H9 (cell line): ENCODE data around the gene NFKB2. TPM values are rescaled to one million over a fixed set of nuclear protein-coding genes. Genes with fewer than 3 reads are reported as not detected.

Experiments used
- DNase-seq: peaks from one replicate; pipeline ENCODE4 v3.0.0-alpha.2; 2017
- H2AFZ ChIP-seq: one replicate; pipeline ENCODE4 v1.6.1; 2013; ENCODE audit warnings: mild to moderate bottlenecking, low read length, control low read depth, moderate library complexity
- H2AK5ac ChIP-seq: 2 replicates; pipeline ENCODE4 v1.6.1; 2013; ENCODE audit warnings: low read length, control low read depth, mixed read lengths; ENCODE audit not compliant: insufficient read length
- H2BK120ac ChIP-seq: one replicate; pipeline ENCODE4 v1.6.1; 2013; ENCODE audit warnings: low read depth, mild to moderate bottlenecking, low read length, control low read depth, inconsistent platforms; ENCODE audit not compliant: poor library complexity, severe bottlenecking
- H2BK12ac ChIP-seq: 2 replicates; pipeline ENCODE4 v1.6.1; 2013; ENCODE audit warnings: low read length, control low read depth, mixed read lengths, low read depth; ENCODE audit not compliant: insufficient read length
- H2BK15ac ChIP-seq: 2 replicates; pipeline ENCODE4 v1.6.1; 2013; ENCODE audit warnings: low read depth, low read length, control low read depth
- H2BK20ac ChIP-seq: one replicate; pipeline ENCODE4 v1.6.1; 2013; ENCODE audit warnings: low read depth, mild to moderate bottlenecking, low read length, control low read depth, inconsistent platforms; ENCODE audit not compliant: poor library complexity, severe bottlenecking
- H2BK5ac ChIP-seq: 2 replicates; pipeline ENCODE4 v1.6.1; 2013; ENCODE audit warnings: low read length, control low read depth, mixed read lengths; ENCODE audit not compliant: insufficient read length
- H3K14ac ChIP-seq: 2 replicates; pipeline ENCODE4 v1.6.1; 2013; ENCODE audit warnings: low read length, control low read depth; ENCODE audit not compliant: insufficient read depth
- H3K18ac ChIP-seq: 2 replicates; pipeline ENCODE4 v1.6.1; 2013; ENCODE audit warnings: low read depth, mild to moderate bottlenecking, mixed read lengths, low read length, control low read depth; ENCODE audit not compliant: insufficient read length
- H3K23ac ChIP-seq: 2 replicates; pipeline ENCODE4 v1.6.1; 2013; ENCODE audit warnings: low read length, control low read depth, mixed read lengths, low read depth; ENCODE audit not compliant: insufficient read length
- H3K23me2 ChIP-seq: 2 replicates; pipeline ENCODE4 v1.6.1; 2013; ENCODE audit warnings: low read depth, mild to moderate bottlenecking, mixed read lengths, low read length, control low read depth; ENCODE audit not compliant: insufficient read length, poor library complexity, severe bottlenecking
- H3K27ac ChIP-seq: 2 replicates; pipeline ENCODE4 v1.5.1; 2013; ENCODE audit warnings: low read length, control low read depth, mixed read lengths, low read depth; ENCODE audit not compliant: insufficient read length
- H3K27me3 ChIP-seq: 2 replicates; pipeline ENCODE4 v1.6.1; 2013; ENCODE audit warnings: low read length, control low read depth, inconsistent platforms; ENCODE audit not compliant: insufficient read depth
- H3K4ac ChIP-seq: 2 replicates; pipeline ENCODE4 v1.6.1; 2013; ENCODE audit warnings: low read depth, mild to moderate bottlenecking, control low read depth, inconsistent platforms, low read length, moderate library complexity
- H3K4me1 ChIP-seq: 2 replicates; pipeline ENCODE4 v1.6.1; 2013; ENCODE audit warnings: low read length, control low read depth, inconsistent platforms; ENCODE audit not compliant: insufficient read depth
- H3K4me2 ChIP-seq: 2 replicates; pipeline ENCODE4 v1.6.1; 2013; ENCODE audit warnings: low read length, control low read depth, mixed read lengths; ENCODE audit not compliant: insufficient read length, insufficient read depth
- H3K56ac ChIP-seq: 2 replicates; pipeline ENCODE4 v1.6.1; 2013; ENCODE audit warnings: low read depth, mild to moderate bottlenecking, mixed read lengths, low read length, control low read depth; ENCODE audit not compliant: insufficient read length
- H3K79me1 ChIP-seq: 2 replicates; pipeline ENCODE4 v1.6.1; 2013; ENCODE audit warnings: low read depth, mild to moderate bottlenecking, moderate library complexity, low read length, control low read depth, inconsistent platforms; ENCODE audit not compliant: insufficient read depth, poor library complexity, severe bottlenecking
- H3K79me2 ChIP-seq: 2 replicates; pipeline ENCODE4 v1.6.1; 2013; ENCODE audit warnings: low read length, control low read depth, inconsistent platforms; ENCODE audit not compliant: insufficient read depth
- H3K9ac ChIP-seq: 2 replicates; pipeline ENCODE4 v1.6.1; 2013; ENCODE audit warnings: low read length, control low read depth, mixed read lengths; ENCODE audit not compliant: insufficient read length; ENCODE audit errors: extremely low read depth
- H3K9me3 ChIP-seq: one replicate; pipeline ENCODE4 v1.6.1; 2013; ENCODE audit warnings: low read depth, low read length, inconsistent platforms; ENCODE audit not compliant: control insufficient read depth
- H3T11ph ChIP-seq: one replicate; pipeline ENCODE4 v1.6.1; 2013; ENCODE audit warnings: mild to moderate bottlenecking, low read length, control low read depth, inconsistent platforms
- H4K20me1 ChIP-seq: one replicate; pipeline ENCODE4 v1.6.1; 2013; ENCODE audit not compliant: control insufficient read depth, insufficient read length, insufficient read depth
- H4K5ac ChIP-seq: 2 replicates; pipeline ENCODE4 v1.6.1; 2013; ENCODE audit warnings: low read depth, mild to moderate bottlenecking, mixed read lengths, low read length, control low read depth; ENCODE audit not compliant: insufficient read length
- H4K8ac ChIP-seq: replicated peaks from 2 replicates; pipeline ENCODE4 v1.6.1; 2013; ENCODE audit warnings: low read length, control low read depth, mixed read lengths, low read depth; ENCODE audit not compliant: insufficient read length
- H4K91ac ChIP-seq: 2 replicates; pipeline ENCODE4 v1.6.1; 2013; ENCODE audit warnings: low read depth, mild to moderate bottlenecking, moderate library complexity, mixed read lengths, low read length, control low read depth; ENCODE audit not compliant: insufficient read length
- H3K27ac Mint-ChIP-seq, 3 experiments: 2 replicates in 2 of 3; 3 replicates in 1 of 3; pipeline ENCODE4 v1.8.0; 2020 to 2021; ENCODE audit warnings: mixed read lengths in 3 of 3, mild to moderate bottlenecking in 1 of 3, moderate library complexity in 1 of 3
- H3K27me3 Mint-ChIP-seq: 2 replicates; pipeline ENCODE4 v1.8.0; 2021; ENCODE audit warnings: low read depth, mild to moderate bottlenecking, moderate library complexity, mixed read lengths
- H3K36me3 Mint-ChIP-seq, 3 experiments: 2 replicates in 2 of 3; 3 replicates in 1 of 3; pipeline ENCODE4 v1.8.0; 2020 to 2021; ENCODE audit warnings: low read depth in 3 of 3, mixed read lengths in 3 of 3; ENCODE audit not compliant: insufficient read depth in 1 of 3
- H3K4me1 Mint-ChIP-seq, 2 experiments: 2 replicates each; pipeline ENCODE4 v1.8.0; 2020; ENCODE audit warnings: mixed read lengths in 2 of 2
- H3K4me3 Mint-ChIP-seq, 2 experiments: 2 replicates in 1 of 2; 3 replicates in 1 of 2; pipeline ENCODE4 v1.8.0; 2020 to 2021; ENCODE audit warnings: mild to moderate bottlenecking in 2 of 2, mixed read lengths in 2 of 2, moderate library complexity in 1 of 2
- H3K9me3 Mint-ChIP-seq, 2 experiments: 2 replicates in 1 of 2; 3 replicates in 1 of 2; pipeline ENCODE4 v1.8.0; 2020; ENCODE audit warnings: mild to moderate bottlenecking in 2 of 2, mixed read lengths in 2 of 2, moderate library complexity in 1 of 2
- CTCF ChIP-seq: fragments of 200-600 bp; sonication (generic); conservative IDR thresholded peaks from 3 replicates; pipeline ENCODE4 v1.8.0; 2021; ENCODE audit warnings: antibody characterized with exemption, mild to moderate bottlenecking
- WGBS: extraction: QIAGEN DNeasy Blood & Tissue Kit; methylation state at CpG from one replicate; pipeline ENCODE4 v1.1.7; 2013; ENCODE audit warnings: missing lambda C conversion rate, low lambda C conversion rate, mixed read lengths; ENCODE audit not compliant: insufficient read length; ENCODE audit errors: extremely low coverage; 5-methylcytosine and 5-hydroxymethylcytosine counted together
- total RNA-seq: library from RNA; stranded (reverse); gene quantifications from 2 replicates; pipeline ENCODE4 v1.2.1, GENCODE V29; 2021

NFKB2 gene
- total RNA-seq, 1 experiment from 2014 or later: 23.7 TPM

GRCh38 chr10:102394801-102395399 is 605 bp upstream of the NFKB2 start:
- Histone ChIP-seq H4K8ac (no peak overlapping the region), H2AK5ac (no peak overlapping the region), H3K4me1 (no peaks in the 10 kb centered on the region), H2BK15ac (no peak overlapping the region), H3K4ac (no peak overlapping the region), H4K20me1 (peaks cover 4% of the 10 kb centered on the region), H3K79me1 (no peaks in the 10 kb centered on the region), H3K4me2 (peak overlapping the region; percentile 69), H3K9ac (no peak overlapping the region), H3K14ac (peak overlapping the region; percentile 2; the same call in 1 of the 2 replicates), H3K27ac (no peak overlapping the region), H4K91ac (no peak overlapping the region), H3K9me3 (no peaks in the 10 kb centered on the region), H3K23ac (no peak overlapping the region), H3T11ph (no peak overlapping the region), H2BK120ac (no peak overlapping the region), H2BK5ac (no peak overlapping the region), H2AFZ (no peak overlapping the region), H2BK12ac (no peak overlapping the region), H4K5ac (no peak overlapping the region), H3K18ac (peak overlapping the region; percentile 8), H3K27me3 (peaks cover 11% of the 10 kb centered on the region; the same call in 1 of the 2 replicates), H2BK20ac (no peak overlapping the region), H3K79me2 (no peaks in the 10 kb centered on the region), H3K56ac (no peak overlapping the region), H3K23me2 (peaks cover 17% of the 10 kb centered on the region)
- peaks cover 65% of the 10 kb centered on the region for H3K27me3 Mint-ChIP-seq
- no peaks in the 10 kb centered on the region for H3K9me3 Mint-ChIP-seq
- peak overlapping the region; percentile 73 to 79 for H3K4me3 Mint-ChIP-seq
- peak overlapping the region in 1 of 3 experiments; percentile 69; a peak in 1 of 7 replicates for H3K27ac Mint-ChIP-seq
- peaks cover 0 to 12% (median 10%) of the 10 kb centered on the region in 3 experiments; a peak in 6 of 7 replicates for H3K36me3 Mint-ChIP-seq
- WGBS: no CpG with 5 or more reads among the region's 35 CpGs
- TF ChIP-seq CTCF: no peak
- DNase-seq: no peak
- peaks cover 35 to 48% of the 10 kb centered on the region in 2 experiments for H3K4me1 Mint-ChIP-seq
